HG03558 (cell line): ENCODE results near the gene P2RY10.
A peak's percentile ranks its signal among the peaks of the same experiment; 100 is the strongest.
"Not testable (repeated sequence)": the region's sequence is repeated elsewhere in the genome, so short reads cannot be mapped to it uniquely, and the experiment has no call there.

Source experiments
- ATAC-seq: cut with Tn5 transposase; IDR thresholded peaks from one replicate; pipeline ENCODE4 v1.9.1; 2021; ENCODE audit warnings: moderate number of reproducible peaks; ENCODE audit not compliant: unreplicated experiment; ENCODE audit errors: extremely low read depth

Gene P2RY10

GRCh38 chrX:78945186-78945912 lies at the start of gene P2RY10:
Gene P2RY10, plus strand, starts transcription at chrX:78945391. Its CDS starts 15,130 bp downstream, at chrX:78960521.
- peak; percentile 44 for ATAC-seq

DNA sequence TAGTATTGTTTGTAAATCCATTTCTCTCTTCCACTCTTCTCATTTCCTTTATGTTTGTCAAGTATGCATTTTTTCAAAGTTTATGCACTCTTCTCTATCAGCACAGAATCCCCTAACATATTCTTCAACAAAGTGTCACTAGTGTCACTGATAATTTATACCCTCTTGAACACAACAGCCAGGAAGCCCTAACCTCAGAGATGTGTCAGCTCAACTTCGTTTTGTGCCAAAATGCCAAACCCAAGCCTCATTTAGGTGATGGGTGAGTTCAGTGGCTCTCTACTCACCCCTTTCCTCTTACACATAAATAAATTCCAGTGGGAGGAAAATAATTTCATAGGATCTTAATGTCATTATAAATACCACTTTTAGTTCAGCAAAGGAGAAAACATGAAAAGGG lies 22.4 kb upstream of the P2RY10 start:
- ATAC-seq, result no peak

- ATAC-seq, result peak; percentile 87
Observed at GRCh38 chrX:78923198-78924015, 21.8 kb upstream of the P2RY10 start.

DNA sequence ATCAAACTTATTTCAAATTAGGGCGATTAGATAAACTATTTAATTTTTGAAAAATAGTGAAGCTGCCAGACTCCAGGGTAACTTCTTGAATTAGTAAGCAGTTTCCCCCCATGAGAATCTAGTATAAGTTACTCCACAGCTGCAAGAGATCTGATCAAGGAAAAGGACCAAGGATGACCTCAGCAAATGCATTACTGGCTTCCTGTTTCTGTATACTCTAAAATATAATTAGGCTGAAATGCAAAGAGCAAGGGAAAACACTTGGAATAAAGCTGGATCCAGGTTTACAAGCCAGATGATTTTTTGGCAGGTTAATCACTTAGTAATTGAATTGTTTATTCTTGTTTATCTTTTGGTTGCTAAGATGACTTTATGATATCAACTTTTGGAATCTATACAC lies 13.4 kb upstream of the P2RY10 start:
- ATAC-seq, result no peak

- ATAC-seq, result no peak
Observed at GRCh38 chrX:78934866-78935265, 10.3 kb upstream of the P2RY10 start.

DNA sequence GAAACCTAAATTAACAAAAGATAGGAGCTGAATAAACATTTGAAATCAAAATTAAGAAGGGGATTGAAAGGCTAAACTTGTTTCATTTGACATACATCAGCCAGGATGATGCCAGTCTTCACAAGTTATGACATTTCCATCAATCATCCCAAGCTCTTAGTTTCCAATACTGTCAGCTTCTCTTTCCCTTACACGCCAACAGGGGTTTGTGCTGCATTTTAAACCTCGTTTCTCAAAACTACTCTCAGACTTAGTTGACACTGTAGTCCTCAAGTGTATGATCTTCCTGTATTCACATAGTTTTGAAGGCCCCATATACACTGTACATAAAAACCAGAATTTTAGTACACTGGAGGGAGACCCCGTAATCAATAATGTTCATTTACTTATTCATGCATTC lies 840 bp upstream of the P2RY10 start:
- ATAC-seq, result no peak

DNA sequence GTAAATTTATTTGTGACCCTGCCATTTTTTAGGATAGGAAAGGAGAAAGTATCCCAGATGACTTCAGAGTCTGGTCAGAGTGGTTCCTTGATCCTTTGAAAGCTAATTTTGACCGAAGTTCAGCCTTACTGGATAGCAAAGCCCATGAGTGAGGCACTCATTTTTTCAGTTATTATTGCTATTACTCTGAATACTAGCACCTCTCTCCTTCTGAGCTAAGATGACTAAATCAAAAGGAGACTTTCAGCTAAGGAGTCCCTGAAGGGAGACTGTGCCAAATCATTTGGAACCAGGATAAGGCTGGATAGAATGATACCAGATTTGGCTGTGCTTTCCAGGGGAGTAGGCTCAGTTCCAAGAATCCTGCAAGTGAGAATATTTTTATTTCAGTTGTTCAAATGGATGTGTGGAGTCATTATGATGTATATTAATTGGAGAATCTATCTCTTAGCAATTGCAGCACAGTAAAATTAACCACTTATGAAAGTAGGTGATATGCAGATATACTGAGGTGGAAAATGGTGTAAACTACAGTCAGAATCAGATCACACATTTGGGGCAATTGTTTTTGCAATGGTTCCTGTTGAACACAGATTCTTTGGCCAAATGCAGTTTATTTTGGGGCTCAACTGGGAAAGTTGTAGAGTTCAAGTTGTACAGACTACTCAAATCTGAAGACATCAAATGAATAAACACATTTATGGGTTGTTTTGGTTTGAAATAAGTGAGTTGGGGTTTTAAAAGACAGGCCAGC lies 1.2 kb downstream of the P2RY10 start:
- ATAC-seq, result no peak

DNA sequence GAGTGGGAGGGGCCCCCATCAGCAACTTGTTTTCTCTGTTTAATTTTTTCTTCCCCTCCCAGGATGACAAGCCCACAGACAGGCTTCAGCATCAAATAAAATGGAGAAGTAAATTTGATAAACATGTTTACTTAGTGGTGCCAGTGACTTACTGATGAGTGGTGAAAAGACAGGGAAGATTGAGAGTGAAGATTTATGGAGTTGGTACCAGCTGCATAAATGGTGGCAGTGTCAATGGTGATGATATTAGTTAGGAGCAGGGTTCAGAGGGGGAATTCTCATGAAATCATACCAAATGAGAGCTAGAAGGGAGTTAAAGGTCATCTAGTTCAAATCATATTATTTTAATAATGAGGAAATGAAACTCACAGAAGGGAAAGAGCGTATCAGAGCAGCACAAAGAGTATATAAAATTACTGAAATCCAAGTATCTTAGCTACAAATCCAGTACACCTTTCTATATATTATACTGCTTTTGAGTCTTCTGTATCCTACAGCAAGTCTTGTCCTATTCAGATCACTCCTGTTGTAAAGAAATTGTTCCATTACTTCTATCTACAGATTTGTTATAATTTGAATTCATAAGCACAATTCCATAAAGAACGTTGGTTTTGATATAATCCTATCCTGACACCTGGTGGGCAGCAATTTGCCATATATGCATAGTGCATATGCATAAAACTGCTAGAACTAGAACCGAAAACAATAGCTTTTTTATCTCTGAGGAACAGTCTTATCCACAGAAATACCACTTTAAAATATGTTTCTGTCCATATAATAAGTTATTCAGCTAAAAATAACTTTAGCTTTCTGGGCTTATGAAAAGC lies 5.0 kb downstream of the P2RY10 start:
- ATAC-seq, result no peak

DNA sequence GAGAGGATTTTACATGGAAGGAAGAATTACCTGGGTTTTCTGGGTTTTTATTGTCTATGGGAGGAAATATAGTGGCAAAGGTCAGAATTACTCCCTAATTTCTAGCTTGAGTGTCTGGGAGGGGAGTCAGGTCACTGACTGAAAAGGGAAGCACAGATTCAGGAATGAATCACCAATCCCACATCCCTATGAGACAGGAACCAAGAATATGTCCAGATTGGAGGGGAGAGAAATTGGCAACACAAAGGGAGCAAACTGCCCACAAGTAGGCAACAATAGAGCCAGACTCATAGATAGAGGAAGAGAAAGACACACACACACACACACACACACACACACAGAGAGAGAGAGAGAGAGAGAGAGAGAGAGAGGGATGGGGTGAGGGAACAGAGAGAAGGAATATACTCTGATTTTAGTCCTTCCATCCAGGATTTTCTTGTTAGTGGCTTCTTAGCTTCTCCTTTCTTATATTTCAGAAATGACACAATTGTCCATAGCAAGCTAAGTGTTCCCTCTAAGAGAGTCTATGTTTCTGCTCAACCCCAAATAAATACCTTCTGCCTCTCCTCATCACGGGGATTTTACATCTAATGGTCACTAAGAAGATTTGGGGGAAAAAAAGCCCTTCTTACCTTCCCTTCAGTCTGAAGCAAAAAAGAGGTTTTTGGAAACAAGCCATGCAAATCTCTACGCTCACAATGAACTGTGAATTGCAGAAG lies 12.0 kb downstream of the P2RY10 start:
- ATAC-seq, result no peak

- peak; percentile 82 for ATAC-seq
Observed at GRCh38 chrX:78957768-78958130, 12.6 kb downstream of the P2RY10 start.

DNA sequence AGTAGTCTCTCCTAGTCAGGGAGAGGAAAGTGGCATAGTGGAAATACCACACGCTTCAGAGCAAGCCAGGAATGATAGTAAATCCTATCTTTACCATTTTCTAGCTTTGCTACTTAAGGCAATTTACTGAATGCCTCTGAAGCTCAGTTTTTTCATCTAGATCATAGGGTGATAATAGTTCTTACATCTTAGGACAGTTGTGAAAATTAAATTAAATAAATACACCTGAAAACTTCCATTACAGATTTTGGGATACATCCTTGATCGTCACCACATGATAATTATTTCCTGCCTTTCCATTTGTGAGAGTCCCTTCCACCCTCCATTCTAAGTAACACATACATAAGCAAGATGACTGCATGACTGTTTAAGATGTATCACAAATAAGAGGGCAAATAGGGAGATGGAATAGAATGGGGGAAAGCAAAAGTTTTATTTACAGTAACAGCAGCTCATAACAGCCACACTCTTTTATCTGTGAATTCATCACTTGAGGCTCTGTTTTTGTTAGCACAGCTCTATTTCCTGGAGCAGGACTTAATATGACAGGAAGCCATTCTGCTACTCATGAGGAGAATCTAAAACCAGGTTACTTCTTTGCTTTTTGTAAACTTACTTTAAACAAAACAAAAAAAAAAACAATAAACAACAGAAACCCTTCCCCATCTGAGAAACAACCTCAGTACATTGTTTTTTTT lies 13.4 kb downstream of the P2RY10 start:
- ATAC-seq, result no peak

- ATAC-seq, result no peak
Observed at GRCh38 chrX:78960888-78961287, 15.7 kb downstream of the P2RY10 start.

GRCh38 chrX:78964598-78964997 lies 19.4 kb downstream of the P2RY10 start:
- ATAC-seq, result no peak

DNA sequence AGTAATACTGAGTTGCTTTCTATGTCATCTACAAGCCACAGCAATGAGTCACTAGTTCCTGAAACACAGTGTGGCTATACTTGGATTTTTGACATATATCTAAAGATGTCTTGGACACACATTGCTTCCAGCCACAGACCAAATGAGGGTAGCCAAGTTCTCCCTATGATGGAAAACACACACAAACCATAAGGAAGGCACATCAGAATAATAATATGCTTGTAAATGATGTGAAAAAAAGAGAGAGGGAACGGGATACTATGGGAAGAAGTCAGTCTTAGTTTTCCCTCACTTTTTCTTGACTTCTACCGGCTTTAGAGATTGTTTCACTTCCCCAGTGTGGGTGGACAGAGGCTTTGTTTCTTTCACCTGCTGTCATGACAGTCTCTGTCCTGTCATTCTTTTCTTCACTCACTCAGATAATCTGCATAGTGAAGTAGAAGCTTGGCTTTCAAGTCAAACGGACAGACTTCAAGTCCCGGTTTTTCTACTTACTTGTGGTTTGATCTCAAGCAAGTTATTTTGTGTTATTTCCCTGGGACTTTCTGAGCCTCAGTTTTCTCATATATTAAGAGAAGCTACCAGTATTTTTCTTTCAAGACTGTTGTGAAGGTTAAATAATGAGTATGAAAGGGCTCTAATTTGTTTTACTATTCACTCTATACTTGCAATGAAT lies 34.7 kb downstream of the P2RY10 start:
- peak; percentile 96 for ATAC-seq

GRCh38 chrX:78989349-78989748 lies 44.2 kb downstream of the P2RY10 start:
- no peak for ATAC-seq

- ATAC-seq, result no peak
Observed at GRCh38 chrX:78997870-78998558, 52.8 kb downstream of the P2RY10 start.

DNA sequence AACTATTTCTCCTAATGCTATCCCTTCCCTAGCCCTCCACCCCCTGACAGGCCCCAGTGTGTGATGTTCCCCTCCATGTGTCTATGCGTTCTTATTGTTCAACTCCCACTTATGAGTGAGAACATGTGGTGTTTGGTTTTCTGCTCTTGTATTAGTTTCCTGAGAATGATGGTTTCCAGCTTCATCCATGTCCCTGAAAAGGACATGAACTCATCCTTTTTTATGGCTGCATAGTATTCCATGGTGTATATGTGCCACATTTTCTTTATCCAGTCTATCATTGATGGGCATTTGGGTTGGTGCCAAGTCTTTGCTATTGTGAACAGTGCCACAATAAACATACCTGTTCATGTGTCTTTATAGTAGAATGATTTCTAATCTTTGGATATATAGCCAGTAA lies 62.3 kb downstream of the P2RY10 start:
- ATAC-seq, result not testable (repeated sequence)
